GM12872 (cell line): ENCODE results near the gene SH2D2A.

Source experiments
- TF ChIP-seq, protein P1 (sequence below): IDR thresholded peaks from 3 replicates; pipeline ENCODE4 v1.5.1; 2011; ENCODE audit warnings: low read depth, mild to moderate bottlenecking, low read length, moderate library complexity; ENCODE audit not compliant: insufficient read depth

The SH2D2A gene

DNA sequence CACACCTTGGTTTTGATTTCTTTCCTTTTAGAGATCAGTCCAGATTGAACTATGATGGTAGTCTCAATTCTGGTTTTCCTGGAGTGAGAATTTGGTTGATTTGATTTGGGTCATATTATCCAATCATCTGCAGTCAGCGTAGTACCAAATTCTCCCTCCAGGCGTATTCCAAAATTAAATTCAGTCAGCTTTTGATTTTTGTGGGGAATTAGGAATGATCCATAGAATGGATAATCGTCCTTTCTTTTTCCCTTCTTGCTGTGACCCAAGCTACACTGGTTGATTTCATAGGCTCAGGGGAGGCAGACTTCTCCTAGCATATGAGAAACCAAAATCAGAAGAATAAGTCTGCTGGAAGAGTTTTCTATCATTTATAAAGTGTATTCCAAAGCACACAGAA is 44.4 kb downstream of the SH2D2A start:
- TF ChIP-seq, protein P1, sequence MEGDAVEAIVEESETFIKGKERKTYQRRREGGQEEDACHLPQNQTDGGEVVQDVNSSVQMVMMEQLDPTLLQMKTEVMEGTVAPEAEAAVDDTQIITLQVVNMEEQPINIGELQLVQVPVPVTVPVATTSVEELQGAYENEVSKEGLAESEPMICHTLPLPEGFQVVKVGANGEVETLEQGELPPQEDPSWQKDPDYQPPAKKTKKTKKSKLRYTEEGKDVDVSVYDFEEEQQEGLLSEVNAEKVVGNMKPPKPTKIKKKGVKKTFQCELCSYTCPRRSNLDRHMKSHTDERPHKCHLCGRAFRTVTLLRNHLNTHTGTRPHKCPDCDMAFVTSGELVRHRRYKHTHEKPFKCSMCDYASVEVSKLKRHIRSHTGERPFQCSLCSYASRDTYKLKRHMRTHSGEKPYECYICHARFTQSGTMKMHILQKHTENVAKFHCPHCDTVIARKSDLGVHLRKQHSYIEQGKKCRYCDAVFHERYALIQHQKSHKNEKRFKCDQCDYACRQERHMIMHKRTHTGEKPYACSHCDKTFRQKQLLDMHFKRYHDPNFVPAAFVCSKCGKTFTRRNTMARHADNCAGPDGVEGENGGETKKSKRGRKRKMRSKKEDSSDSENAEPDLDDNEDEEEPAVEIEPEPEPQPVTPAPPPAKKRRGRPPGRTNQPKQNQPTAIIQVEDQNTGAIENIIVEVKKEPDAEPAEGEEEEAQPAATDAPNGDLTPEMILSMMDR = no peak

- TF ChIP-seq, protein P1 = no peak
These were observed 47.9 kb downstream of the SH2D2A start for GRCh38 chr1:156768610-156769295.

DNA sequence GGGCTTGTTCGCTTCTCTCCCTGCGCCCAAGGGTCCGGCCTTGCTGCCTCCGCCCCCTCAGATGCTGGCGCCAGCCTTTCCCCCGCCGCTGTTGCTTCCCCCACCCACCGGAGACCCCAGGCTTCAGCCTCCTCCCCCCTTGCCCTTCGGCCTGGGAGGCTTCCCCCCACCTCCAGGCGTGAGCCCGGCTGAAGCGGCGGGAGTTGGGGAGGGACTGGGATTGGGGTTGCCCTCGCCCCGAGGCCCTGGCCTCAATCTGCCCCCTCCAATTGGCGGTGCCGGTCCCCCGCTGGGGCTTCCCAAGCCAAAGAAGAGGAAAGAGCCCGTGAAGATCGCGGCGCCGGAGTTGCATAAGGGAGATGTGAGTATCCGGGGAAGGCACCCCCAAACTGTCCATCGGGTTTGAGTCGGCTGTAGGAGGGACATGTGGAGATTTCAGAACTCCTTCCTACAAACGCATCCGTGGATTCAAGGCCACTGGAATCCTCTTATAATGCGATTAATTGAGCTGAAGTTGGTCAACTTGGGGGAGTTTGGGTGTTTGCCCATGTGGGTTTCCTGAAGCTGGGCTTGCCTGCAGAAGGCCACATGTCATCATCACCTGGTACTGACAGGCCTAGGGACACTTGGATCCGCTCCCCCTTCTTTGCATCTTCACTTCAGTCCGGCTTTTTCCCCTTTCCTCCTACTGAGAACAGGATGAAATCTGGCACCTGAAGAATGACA is 48.6 kb downstream of the SH2D2A start:
- TF ChIP-seq, protein P1 = no peak

DNA sequence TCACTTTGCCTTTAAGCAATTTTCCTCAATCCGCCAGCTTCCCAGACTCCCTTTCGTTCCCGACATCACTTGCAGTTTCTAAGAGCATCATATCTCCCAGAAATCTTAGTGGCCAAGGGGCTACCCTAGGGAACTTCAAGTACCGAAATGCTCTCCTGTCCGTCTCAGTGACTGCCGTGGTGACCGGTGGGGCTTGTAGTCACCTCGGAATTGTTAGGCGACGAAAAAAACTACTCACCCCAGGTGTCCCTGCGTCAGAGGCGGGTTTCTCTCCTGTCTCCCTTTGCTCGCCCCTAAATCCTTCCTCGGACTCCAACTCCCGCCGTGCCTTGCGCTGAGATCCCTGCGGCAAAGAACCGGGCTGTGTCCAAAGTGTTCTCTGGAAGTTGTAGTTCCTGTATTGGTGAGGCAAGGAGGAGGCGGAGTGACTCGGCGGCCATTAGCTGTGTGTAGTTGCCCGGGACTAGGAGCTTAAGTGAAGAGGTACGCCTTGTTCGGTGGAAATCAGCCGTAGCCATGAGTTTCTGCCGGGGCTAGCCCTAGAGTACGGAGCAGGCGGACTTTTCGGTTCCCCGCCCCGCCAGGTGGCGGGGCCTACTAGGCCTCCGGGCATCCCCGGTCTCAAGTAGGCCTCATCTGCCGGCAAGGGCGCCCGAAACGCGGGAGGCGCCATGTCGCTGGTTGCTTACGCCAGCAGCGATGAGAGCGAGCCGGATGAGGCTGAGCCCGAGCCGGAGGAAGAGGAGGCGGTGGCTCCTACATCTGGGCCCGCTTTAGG is 49.4 kb downstream of the SH2D2A start, which contains the start of gene PRCC:
TSS of gene PRCC (plus strand) at position 435 of the 778 bp plus-strand sequence. CDS start at position 672, 237 bp downstream.
- TF ChIP-seq, protein P1 = no peak

- TF ChIP-seq, protein P1 = no peak
These were observed 50.1 kb downstream of the SH2D2A start for GRCh38 chr1:156766298-156767100.

DNA sequence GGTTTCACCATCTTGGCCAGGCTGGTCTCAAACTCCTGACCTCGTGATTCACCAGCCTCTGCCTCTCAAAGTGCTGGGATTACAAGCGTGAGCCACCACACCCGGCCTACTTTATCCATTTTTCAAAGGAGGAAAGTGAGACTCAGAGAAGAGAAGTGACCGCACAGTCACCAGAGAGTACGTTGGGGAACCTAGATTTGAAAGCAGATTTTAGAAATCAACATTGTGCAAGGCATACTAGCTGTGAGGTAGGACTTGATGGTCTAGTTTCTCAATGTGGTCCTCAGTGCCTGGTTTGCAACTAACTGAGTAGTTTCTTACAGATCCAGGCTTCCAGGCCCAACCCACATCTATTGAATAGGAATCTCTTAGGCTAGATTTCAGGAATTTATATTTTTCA is 51.0 kb downstream of the SH2D2A start:
- TF ChIP-seq, protein P1 = no peak
